DOHH2 (cell line): ENCODE data around the gene PEPD.

ENCODE experiments used
- CTCF ChIP-seq: fragments of 200-600 bp; sonication (generic); IDR thresholded peaks from one replicate; pipeline ENCODE4 v1.5.1; 2014; ENCODE audit warnings: antibody characterized with exemption, mild to moderate bottlenecking, low read depth, low read length; ENCODE audit not compliant: poor library complexity, severe bottlenecking
- EZH2phosphoT487 ChIP-seq: fragments of 200-600 bp; sonication (generic); IDR thresholded peaks from 2 replicates; pipeline ENCODE4 v1.6.1; 2017; ENCODE audit warnings: borderline replicate concordance, mild to moderate bottlenecking, antibody characterized with exemption, low read length, moderate library complexity, mixed read lengths

DNA sequence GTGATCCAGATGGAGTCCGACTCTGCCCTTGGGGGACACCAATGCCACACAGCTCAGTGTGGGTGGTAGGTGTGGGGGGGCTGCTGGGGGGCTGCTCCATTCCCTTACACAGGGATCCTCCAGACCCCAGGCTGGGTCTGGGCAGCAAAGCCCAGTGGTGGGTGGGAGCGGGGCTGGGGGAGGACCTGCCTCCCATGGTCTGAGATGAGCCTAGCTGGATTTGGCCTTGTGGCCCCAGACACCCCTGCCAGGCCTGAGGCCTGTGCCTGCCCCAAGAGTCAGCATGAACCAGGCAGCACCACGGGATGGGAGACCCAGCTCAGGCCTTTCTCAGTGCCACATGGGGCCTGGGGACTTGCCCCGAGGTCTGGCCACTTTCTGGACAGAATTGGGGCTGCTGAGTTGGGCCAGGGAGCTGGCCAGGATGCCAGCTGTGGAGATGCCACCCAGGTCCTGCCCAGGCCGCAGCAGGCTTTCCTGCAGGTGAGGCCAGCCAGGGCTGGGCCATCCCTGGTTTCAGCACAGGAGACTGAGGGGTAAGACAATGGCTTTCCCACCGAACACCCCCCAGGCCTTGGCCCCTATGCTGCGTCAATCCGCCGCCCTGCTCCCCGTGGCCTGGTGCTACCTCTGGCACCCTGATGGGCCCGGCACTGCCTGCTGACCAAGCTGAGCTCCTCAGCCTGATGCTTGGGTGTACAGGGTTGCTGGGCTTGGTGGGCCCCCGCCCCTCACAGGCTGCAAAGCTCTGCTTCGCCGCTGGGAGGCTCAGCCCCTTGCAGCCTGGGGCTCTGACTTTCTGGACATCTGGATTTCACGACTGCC lies 123.8 kb downstream of the PEPD start:
- no peak for TF ChIP-seq CTCF
- TF ChIP-seq EZH2phosphoT487: no peak
